Midbrain (tissue), 1 donor: Measurements from ENCODE around the gene C12orf42.

Source experiments
- DNase-seq: peaks from one replicate; lab custom pipeline; 2025; lab: John Stamatoyannopoulos, UW

The C12orf42 gene

GRCh38 chr12:103336940-103337339 is 158.8 kb downstream of the C12orf42 start:
- no peak for DNase-seq

DNA sequence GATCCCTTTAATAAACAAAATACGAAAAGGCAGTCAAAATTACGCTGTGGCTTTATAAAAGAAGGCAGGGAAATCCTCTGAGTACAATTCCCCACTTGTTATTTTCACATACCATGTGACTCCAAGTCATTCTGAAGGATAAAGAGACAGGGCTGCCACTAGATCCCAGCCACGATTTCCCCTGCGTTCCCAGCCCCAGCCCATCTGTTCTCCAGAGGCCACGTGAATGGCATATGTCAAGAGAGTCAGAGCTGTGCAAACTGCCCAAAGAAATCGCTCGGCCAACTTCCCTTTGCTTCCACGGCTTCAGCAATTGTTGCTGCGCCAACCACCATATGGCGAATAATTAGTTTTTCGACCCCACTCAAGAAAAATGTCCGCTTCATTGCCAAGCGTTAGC is 161.3 kb downstream of the C12orf42 start:
- DNase-seq = no peak

DNA sequence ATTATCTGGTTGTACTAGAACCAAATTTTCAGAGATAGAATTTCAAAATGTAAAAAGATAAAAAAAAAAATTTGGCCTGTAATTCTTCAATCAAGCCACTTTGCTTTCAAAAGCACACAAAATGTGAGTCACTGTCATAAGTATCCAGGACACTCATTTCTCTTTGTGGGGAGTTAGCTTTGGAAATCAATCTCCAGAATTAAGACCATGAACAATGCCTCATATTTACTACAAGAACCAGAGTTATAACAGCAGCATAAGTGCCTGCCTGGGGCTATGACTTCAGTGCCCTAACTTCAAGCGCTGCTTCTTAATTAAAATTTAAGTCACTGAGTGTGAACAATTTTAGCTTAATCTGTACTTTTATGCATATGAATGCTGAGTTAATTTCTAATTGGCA is 162.1 kb downstream of the C12orf42 start:
- DNase-seq = no peak

DNA sequence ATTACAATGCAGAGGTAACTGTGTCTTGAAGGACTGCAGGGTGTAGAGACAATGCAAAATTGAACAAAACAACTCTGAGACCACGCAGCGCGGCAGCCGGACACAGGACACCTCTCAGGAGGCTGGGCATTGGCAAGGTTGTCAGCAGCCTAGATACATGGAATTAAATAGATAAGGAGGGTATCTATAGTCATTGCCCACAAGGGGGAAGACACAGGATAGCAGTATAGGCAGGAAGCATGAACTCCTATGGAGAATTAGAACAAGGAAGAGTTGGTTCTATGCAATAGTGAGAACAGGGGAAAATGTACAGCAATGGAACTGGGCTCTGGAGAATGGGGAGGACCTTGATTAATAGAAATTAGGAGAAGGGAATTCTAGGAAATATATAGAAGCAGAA is 164.1 kb downstream of the C12orf42 start:
- DNase-seq = no peak

DNA sequence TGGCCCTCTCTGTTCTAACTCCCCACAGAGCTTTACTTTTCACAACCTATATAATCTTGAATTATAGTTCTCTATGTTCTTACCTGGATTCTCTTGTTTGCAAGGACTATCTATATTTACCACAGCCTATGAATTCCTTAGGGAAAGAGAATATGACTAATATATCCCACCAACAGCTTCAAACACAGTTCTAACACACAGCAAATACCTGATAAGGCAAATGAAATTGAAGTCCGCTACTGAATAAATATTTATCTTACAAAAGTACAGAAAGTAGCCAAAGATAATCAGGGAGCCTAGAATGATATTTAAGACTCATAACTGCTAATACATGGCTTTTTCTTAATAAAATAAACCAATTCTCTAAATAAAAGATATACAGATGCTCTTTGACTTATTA is 165.1 kb downstream of the C12orf42 start:
- DNase-seq = no peak

DNA sequence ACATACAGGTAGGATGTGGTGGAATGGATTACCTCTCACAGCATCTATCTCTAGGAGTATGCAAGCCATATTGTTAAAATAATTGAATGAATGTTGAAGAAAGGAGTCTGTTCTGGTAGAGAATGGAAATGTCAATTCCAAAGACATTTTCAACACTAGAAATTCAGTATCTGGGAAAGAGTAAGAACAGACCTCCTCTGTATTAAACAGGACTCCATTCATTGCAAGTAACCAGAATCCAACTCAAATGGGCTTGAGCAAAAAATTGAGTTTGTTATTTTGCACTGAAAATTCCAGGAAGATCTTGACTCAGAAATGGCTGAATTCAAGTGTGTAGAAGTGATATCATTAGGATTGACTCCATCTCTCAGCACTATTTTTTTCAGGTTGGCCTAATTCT is 168.1 kb downstream of the C12orf42 start:
- DNase-seq = no peak

DNA sequence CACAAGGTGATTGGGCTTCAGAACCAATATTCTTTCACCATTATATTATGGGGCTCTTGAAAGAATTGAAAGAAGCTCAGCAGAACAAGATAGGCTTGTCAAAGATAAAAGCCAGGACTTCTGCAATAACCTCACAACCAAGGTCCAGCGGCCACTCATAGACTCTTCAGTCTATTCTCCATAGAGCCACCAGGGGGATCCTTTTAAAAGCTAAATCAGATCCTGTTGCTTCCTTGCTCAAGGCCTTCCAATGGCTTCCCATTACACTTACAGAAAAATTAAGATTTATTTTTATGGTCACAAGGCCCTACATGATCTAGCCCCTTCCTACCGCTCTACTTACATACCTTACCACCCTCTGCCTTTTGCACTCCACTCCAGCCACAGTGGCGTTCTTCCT is 169.6 kb downstream of the C12orf42 start:
- no peak for DNase-seq

- no peak for DNase-seq
These were observed 177.2 kb downstream of the C12orf42 start for GRCh38 chr12:103318566-103318965.

DNA sequence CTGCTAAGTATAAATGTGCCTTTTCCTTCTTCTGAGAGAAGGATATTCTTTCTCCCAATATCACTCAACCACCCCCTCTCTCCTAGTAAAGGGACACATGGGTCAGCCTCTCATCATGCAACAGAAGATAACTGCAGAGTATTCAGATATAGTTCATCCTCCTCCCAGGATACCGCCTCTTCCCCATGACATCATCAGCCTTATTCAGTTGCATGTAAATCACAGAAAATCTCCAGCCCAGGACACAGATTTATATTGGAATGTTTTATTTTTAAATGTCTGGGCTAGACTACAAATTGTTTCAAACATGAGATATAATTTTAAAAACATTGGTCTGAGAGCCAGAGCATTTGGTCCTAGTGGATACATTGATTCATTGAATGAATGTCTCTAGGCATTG is 178.5 kb downstream of the C12orf42 start:
- DNase-seq = no peak

- DNase-seq = no peak
These were observed 181.0 kb downstream of the C12orf42 start for GRCh38 chr12:103314786-103315185.

- DNase-seq = no peak
These were observed 181.9 kb downstream of the C12orf42 start for GRCh38 chr12:103313894-103314293.

GRCh38 chr12:103312742-103313354 is 182.9 kb downstream of the C12orf42 start:
- DNase-seq = no peak

- DNase-seq = no peak
These were observed 185.1 kb downstream of the C12orf42 start for GRCh38 chr12:103310546-103311270.

- DNase-seq = no peak
These were observed 187.4 kb downstream of the C12orf42 start for GRCh38 chr12:103308396-103308795.

DNA sequence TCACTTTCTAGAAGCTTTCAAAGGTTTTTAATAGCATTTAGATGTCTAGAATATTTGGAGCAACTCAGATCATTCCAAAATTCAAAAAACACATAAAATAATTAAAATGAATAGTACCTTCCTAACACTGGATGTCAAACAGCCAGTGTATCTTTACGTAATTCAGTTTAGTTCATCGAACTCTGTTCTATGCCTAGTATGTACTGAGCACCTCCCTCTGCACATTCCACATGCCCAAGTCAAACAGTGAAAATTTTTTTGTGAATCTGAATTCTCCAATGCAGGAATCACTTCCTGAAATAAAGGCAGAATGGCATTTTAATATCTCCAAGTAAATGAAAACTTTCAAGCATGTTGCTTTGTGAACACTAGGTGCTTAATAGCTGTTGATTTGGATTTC is 192.3 kb downstream of the C12orf42 start:
- no peak for DNase-seq

- DNase-seq = no peak
These were observed 193.9 kb downstream of the C12orf42 start for GRCh38 chr12:103301642-103302591.

DNA sequence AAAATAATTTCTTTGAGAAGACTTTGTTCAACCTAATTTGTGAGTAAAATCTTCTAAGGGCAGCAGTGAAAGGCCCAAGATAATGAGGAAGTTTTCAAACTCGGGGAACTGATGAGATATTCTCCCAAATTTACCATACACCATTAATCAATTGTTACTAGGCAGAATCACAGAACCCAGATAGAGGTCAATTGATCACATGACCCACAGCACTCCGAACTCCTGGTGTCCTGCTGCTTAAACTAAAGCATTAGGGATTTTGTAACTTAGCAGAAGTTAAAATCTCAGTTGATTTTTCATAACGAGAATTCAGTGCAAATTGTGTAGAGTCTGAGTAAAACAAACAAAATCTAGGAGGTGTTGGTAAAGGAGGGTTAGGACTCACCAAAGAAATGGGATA is 207.8 kb downstream of the C12orf42 start:
- DNase-seq = no peak

GRCh38 chr12:103282124-103282523 is 213.6 kb downstream of the C12orf42 start:
- DNase-seq = no peak

DNA sequence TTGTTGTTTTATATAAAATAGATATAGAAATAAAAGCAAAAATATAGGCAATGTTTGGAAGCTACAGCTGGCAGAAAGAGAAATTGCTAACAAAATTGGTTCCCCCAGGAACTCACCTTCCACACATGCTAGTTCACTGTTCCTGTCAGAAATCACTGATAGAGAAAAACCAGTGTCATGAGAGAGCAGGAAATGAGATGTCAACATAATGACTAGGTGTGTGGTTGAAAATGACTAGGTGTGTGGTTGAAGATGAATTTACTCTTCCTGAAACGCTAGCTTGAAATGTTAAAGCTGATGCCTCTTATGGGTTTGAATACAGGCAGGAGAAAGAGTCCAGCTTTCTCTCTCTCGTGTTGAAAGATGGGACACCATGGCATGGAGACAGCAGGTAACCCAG is 216.3 kb downstream of the C12orf42 start:
- no peak for DNase-seq

- DNase-seq = no peak
These were observed 217.4 kb downstream of the C12orf42 start for GRCh38 chr12:103278329-103278728.

GRCh38 chr12:103273645-103274044 is 222.1 kb downstream of the C12orf42 start:
- DNase-seq = no peak

DNA sequence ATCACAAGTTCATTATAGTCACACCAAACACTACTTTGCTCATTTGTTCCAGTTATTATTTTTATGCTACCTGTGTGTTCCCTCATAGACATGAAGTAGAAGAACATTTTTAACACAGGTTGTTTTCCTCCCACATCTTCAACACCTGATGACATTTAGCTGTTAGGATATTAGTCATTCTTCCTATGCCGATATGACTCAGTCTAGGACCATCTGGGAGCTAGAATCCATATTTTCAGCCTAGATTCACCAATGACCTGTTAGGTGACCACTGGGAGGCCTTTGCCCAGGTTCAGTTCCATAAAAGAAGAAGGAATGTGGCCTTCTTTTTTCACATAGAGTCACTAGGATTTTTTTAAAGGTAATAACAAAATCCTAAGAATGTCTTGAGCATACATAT is 222.8 kb downstream of the C12orf42 start:
- DNase-seq = no peak

- DNase-seq = no peak
These were observed 225.8 kb downstream of the C12orf42 start for GRCh38 chr12:103269946-103270345.
